DOHH2 (cell line): ENCODE measurements around the gene UNC13D.

Experiments
- H3F3A ChIP-seq: fragments of 200-600 bp; sonication (generic), shearing (Covaris generic); 2 replicates; pipeline ENCODE4 v1.6.0; 2016; ENCODE audit warnings: antibody characterized with exemption, mild to moderate bottlenecking; ENCODE audit not compliant: control insufficient read depth, insufficient read depth
- H3K27ac ChIP-seq: fragments of 200-600 bp; sonication (generic); 2 replicates; pipeline ENCODE4 v1.5.1; 2014; ENCODE audit warnings: low read depth, mild to moderate bottlenecking, low read length, moderate library complexity
- H3K27me3 ChIP-seq: fragments of 200-600 bp; sonication (generic); 2 replicates; pipeline ENCODE4 v1.6.1; 2014; ENCODE audit warnings: mild to moderate bottlenecking, low read length, mixed read lengths; ENCODE audit not compliant: control insufficient read depth
- H3K36me3 ChIP-seq: fragments of 200-600 bp; sonication (generic); 2 replicates; pipeline ENCODE4 v1.6.1; 2014; ENCODE audit warnings: mild to moderate bottlenecking, low read length, moderate library complexity, mixed read lengths; ENCODE audit not compliant: control insufficient read depth
- H3K4me1 ChIP-seq: fragments of 200-600 bp; sonication (generic); 2 replicates; pipeline ENCODE4 v1.6.1; 2014; ENCODE audit warnings: mild to moderate bottlenecking, low read length, mixed read lengths; ENCODE audit not compliant: control insufficient read depth
- H3K4me2 ChIP-seq: fragments of 200-600 bp; sonication (generic); 2 replicates; pipeline ENCODE4 v1.6.0; 2014; ENCODE audit warnings: mild to moderate bottlenecking, low read length, moderate library complexity
- H3K4me3 ChIP-seq: fragments of 200-600 bp; sonication (generic); 2 replicates; pipeline ENCODE4 v1.5.1; 2014; ENCODE audit warnings: mild to moderate bottlenecking, low read length, mixed read lengths
- H3K79me2 ChIP-seq: fragments of 200-600 bp; sonication (generic); 2 replicates; pipeline ENCODE4 v1.6.1; 2014; ENCODE audit warnings: mild to moderate bottlenecking, low read length, mixed read lengths; ENCODE audit not compliant: control insufficient read depth
- H3K9me2 ChIP-seq: fragments of 200-600 bp; sonication (generic); replicated peaks from 2 replicates; pipeline ENCODE4 v1.6.1; 2014; ENCODE audit warnings: mild to moderate bottlenecking, low read length, mixed read lengths; ENCODE audit not compliant: control insufficient read depth
- H3K9me3 ChIP-seq: fragments of 200-600 bp; sonication (generic); 2 replicates; pipeline ENCODE4 v1.6.1; 2014; ENCODE audit warnings: antibody characterized with exemption, low read length, mixed read lengths; ENCODE audit not compliant: control insufficient read depth, insufficient read depth
- H4K20me1 ChIP-seq: fragments of 200-600 bp; sonication (generic); 2 replicates; pipeline ENCODE4 v1.6.0; 2014; ENCODE audit warnings: low read depth, mild to moderate bottlenecking, antibody characterized with exemption, low read length, moderate library complexity; ENCODE audit not compliant: control insufficient read depth, insufficient read depth
- EZH2phosphoT487 ChIP-seq: fragments of 200-600 bp; sonication (generic); IDR thresholded peaks from 2 replicates; pipeline ENCODE4 v1.6.1; 2017; ENCODE audit warnings: borderline replicate concordance, mild to moderate bottlenecking, antibody characterized with exemption, low read length, moderate library complexity, mixed read lengths
- TF ChIP-seq, protein P1 (sequence below): fragments of 200-600 bp; sonication (generic); IDR thresholded peaks from one replicate; pipeline ENCODE4 v1.5.1; 2014; ENCODE audit warnings: antibody characterized with exemption, mild to moderate bottlenecking, low read depth, low read length; ENCODE audit not compliant: poor library complexity, severe bottlenecking

UNC13D gene

DNA sequence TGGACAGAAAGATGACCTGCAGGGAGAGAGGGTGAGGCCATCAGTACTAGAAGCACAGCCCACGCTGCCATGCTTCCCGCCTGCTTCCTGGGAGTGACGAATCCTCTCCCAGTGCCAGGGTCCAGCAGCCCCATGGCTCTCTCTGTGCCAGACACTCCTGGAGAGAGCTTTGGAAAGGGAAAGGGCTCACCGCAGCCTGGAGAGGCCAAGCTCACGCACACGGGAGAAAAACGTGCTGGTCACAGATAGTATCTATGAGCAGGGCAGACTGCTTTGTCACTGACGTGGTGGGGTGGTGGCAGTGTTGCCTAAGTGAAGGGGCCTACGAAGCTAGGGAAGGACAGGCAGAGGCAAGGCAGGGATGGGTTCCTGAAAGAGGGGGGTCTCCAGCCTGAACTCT is 5.5 kb upstream of the UNC13D start:
- Histone ChIP-seq H3K4me2 (no peak overlapping the region), H4K20me1 (peaks cover 8% of the 10 kb centered on the region; the same call in 1 of the 2 replicates), H3K9me3 (no peaks in the 10 kb centered on the region), H3K9me2 (no peaks in the 10 kb centered on the region), H3K27ac (no peak overlapping the region), H3F3A (peaks cover 7% of the 10 kb centered on the region; the same call in 1 of the 2 replicates), H3K79me2 (peaks cover 14% of the 10 kb centered on the region), H3K27me3 (no peaks in the 10 kb centered on the region), H3K4me1 (peaks cover 27% of the 10 kb centered on the region), H3K36me3 (peaks cover 50% of the 10 kb centered on the region), H3K4me3 (no peak overlapping the region)
- TF ChIP-seq, protein P1, sequence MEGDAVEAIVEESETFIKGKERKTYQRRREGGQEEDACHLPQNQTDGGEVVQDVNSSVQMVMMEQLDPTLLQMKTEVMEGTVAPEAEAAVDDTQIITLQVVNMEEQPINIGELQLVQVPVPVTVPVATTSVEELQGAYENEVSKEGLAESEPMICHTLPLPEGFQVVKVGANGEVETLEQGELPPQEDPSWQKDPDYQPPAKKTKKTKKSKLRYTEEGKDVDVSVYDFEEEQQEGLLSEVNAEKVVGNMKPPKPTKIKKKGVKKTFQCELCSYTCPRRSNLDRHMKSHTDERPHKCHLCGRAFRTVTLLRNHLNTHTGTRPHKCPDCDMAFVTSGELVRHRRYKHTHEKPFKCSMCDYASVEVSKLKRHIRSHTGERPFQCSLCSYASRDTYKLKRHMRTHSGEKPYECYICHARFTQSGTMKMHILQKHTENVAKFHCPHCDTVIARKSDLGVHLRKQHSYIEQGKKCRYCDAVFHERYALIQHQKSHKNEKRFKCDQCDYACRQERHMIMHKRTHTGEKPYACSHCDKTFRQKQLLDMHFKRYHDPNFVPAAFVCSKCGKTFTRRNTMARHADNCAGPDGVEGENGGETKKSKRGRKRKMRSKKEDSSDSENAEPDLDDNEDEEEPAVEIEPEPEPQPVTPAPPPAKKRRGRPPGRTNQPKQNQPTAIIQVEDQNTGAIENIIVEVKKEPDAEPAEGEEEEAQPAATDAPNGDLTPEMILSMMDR = no peak
- no peak for TF ChIP-seq EZH2phosphoT487

DNA sequence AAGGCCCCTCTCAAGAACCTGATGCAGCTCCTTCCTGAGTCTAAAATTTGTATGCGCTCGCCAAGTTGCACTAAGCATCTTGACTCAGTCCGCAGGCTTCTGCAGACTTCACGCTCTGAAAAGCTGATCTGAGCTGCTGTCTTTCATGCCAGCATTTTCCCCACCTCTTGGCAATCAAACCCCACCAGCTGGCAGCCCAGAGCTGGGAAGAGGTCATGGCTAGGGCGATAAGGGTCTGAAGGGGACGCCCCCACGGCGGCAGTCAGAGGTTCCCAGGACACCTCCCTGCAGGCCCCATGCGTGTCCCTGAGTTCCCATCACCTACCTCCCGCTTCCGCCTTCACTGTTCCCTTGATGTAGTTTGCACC is 5.1 kb upstream of the UNC13D start:
- Histone ChIP-seq H3K4me1 (peaks cover 27% of the 10 kb centered on the region), H3K4me2 (no peak overlapping the region)

DNA sequence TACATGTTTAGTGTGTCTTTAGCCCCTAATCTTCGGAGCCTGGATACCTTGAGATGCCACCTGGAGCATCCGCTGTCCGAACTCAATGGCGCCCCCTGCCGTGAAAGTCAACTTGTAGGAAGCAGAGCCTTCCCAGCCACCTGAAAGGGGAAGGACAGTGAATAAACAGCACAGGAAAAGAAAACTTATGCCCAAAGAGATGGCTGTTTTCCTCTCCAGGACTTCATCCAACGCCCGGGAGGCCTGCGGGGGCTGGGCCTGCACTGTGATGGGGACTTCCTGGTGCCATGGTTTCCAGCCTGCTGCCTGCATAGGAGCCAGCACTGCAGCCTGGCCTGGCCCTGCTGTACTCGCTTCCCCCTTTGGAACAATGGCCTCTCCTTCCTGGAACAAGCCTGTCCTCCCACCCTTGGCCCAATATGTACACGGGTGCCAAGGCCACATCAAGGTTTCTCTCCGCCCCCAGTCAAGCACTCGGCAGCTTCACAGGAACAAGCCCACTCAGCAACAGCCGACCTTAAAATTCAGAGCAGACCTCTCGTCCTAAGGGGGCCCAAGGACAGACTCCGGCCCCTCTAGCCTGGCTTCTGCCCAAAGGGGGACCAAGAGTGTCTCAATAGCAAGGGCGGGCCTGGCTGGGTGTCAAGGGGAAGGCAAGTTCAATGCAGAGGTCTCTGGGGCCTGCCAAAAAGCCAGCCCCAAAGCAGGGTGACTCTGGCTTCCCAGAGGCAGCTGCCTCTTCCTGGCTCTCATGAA is 4.5 kb upstream of the UNC13D start:
- H3K4me3 ChIP-seq = no peak overlapping the region
- no peak overlapping the region for H3K27ac ChIP-seq
- no peak overlapping the region for H3K4me2 ChIP-seq
- H3K9me2 ChIP-seq = no peaks in the 10 kb centered on the region
- peaks cover 50% of the 10 kb centered on the region for H3K36me3 ChIP-seq
- H4K20me1 ChIP-seq = no peaks in the 10 kb centered on the region
- TF ChIP-seq EZH2phosphoT487 = no peak
- TF ChIP-seq, protein P1 = peak; percentile 94
- H3F3A ChIP-seq = peaks cover 7% of the 10 kb centered on the region; the same call in 1 of the 2 replicates
- no peaks in the 10 kb centered on the region for H3K27me3 ChIP-seq
- H3K79me2 ChIP-seq = peaks cover 6% of the 10 kb centered on the region
- H3K4me1 ChIP-seq = peaks cover 29% of the 10 kb centered on the region
- no peaks in the 10 kb centered on the region for H3K9me3 ChIP-seq

More for the DNA sequence above, 5.1 kb upstream of the UNC13D start:
- Histone ChIP-seq H3K4me3 (no peak overlapping the region), H3K27me3 (no peaks in the 10 kb centered on the region), H3K36me3 (peaks cover 50% of the 10 kb centered on the region), H3K79me2 (peaks cover 9% of the 10 kb centered on the region), H3F3A (peaks cover 7% of the 10 kb centered on the region; the same call in 1 of the 2 replicates), H3K9me2 (no peaks in the 10 kb centered on the region), H3K27ac (no peak overlapping the region), H3K9me3 (no peaks in the 10 kb centered on the region), H4K20me1 (peaks cover 3% of the 10 kb centered on the region; the same call in 1 of the 2 replicates)
- TF ChIP-seq EZH2phosphoT487 = no peak
- TF ChIP-seq, protein P1 = no peak
